NCI-H2107 (cell line): ENCODE results near the gene TBC1D25.

Experiments
- DNase-seq: peaks from one replicate; lab custom pipeline; 2025; lab: John Stamatoyannopoulos, UW

Gene TBC1D25

DNA sequence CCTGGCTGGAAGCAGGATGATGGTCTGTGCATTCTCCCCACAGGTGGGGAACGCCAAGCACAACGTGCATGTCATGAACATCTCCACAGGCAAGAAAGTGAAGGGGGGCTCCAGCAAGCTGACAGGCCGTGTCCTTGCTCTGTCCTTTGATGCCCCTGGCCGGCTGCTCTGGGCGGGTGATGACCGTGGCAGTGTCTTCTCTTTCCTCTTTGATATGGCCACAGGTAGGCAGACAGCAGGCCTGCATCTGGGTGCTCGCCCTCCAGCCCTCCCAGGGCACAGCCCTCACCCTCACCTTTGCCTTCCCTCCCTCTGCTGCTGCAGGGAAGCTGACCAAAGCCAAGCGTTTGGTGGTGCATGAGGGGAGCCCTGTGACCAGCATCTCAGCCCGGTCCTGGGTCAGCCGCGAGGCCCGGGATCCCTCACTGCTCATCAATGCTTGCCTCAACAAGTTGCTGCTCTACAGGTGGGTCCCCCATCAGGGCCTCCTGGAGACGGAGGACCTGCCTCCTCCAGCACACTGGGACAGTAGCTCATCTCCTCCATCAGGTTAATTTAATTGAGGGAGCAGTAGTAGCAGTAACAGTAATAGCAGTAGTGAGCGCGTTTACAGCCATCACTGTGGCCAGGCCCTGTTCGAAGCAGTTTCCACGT lies 62.4 kb downstream of the TBC1D25 start:
- no peak for DNase-seq

DNA sequence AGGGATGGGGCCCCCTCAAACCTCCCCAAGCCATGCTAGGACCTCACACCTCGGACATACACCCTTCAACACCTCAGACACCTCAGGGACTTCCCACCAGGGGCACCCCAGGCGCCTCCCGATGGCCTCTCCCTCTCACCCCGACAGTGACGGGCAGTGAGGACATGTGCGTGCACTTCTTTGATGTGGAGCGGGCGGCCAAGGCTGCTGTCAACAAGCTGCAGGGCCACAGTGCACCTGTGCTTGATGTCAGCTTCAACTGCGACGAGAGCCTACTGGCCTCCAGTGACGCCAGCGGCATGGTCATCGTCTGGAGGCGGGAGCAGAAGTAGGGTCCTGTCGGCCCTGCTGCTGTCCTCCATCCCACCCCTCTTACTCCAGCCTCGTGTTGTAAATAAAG lies 65.2 kb downstream of the TBC1D25 start:
- no peak for DNase-seq

GRCh38 chrX:48606091-48606490 lies 66.6 kb downstream of the TBC1D25 start:
- no peak for DNase-seq

DNA sequence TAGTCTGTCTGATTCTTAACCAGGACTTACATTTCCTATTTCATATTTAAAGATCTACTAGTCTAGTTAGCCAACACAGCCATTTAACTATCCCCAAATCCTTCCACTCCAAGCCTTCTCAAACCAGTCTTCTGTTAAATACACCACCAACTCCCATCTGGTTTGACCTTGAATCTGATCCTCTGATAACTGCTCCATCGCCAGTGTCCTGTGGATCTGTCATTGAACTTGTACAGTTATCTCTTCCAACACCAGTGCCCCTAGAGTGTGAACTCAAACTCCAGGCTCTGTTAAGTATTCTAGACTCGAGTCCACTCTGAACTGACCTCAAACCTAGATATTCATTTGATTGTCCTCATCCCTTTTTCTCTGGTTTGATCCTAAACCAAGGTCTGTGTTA lies 72.2 kb downstream of the TBC1D25 start:
- no peak for DNase-seq
